CD4-positive, alpha-beta memory T cell (primary cell): ENCODE measurements around the gene TPM1. TPM values are rescaled to one million over a fixed set of nuclear protein-coding genes. Genes with fewer than 3 reads are reported as not detected.

Experiments used
- CTCF ChIA-PET: fragments of 350-600 bp; sonication (Branson Sonifier 250); formaldehyde crosslinking; loops from one replicate; lab custom pipeline; 2021; ENCODE audit warnings: inconsistent platforms; ENCODE audit not compliant: partially characterized antibody; lab: Charles Lee
- POLR2A ChIA-PET: fragments of 350-600 bp; sonication (Branson Sonifier 250); formaldehyde crosslinking; loops from one replicate; lab custom pipeline; 2021; ENCODE audit not compliant: partially characterized antibody; lab: Charles Lee
- DNase-seq, 5 donors: peaks; one replicate each; pipeline versions ENCODE4 v3.0.0 to v3.0.0-alpha.2; 2020 to 2022; ENCODE audit warnings: mixed read lengths in 1 of 5
- H3K27ac ChIP-seq: one replicate; pipeline ENCODE4 v1.7.0; 2013; ENCODE audit warnings: low read depth, low read length
- H3K27me3 ChIP-seq: 2 replicates; pipeline ENCODE4 v1.7.0; 2013; ENCODE audit warnings: mild to moderate bottlenecking, low read length, moderate library complexity; ENCODE audit not compliant: insufficient read depth
- H3K36me3 ChIP-seq: 2 replicates; pipeline ENCODE4 v1.7.0; 2013; ENCODE audit warnings: mild to moderate bottlenecking, low read length, moderate library complexity; ENCODE audit not compliant: insufficient read depth
- H3K4me1 ChIP-seq: 2 replicates; pipeline ENCODE4 v1.7.0; 2013; ENCODE audit warnings: mild to moderate bottlenecking, low read length, moderate library complexity; ENCODE audit not compliant: insufficient read depth
- H3K4me3 ChIP-seq, 2 donors: one replicate each; pipeline ENCODE4 v1.7.0; 2013; ENCODE audit warnings: low read length in 2 of 2, mild to moderate bottlenecking in 1 of 2
- H3K9me3 ChIP-seq, 2 donors: one replicate each; pipeline ENCODE4 v1.7.0; 2013; ENCODE audit warnings: low read length in 2 of 2, control low read depth in 1 of 2; ENCODE audit not compliant: control insufficient read depth in 1 of 2
- H3K27ac Mint-ChIP-seq, 7 donors: one replicate each; pipeline ENCODE4 v1.8.0; 2020 to 2021; ENCODE audit warnings: mixed read lengths in 7 of 7, mild to moderate bottlenecking in 6 of 7, inconsistent platforms in 3 of 7, moderate library complexity in 3 of 7
- H3K27me3 Mint-ChIP-seq, 2 donors: one replicate each; pipeline ENCODE4 v1.8.0; 2020 to 2021; ENCODE audit warnings: mixed read lengths in 2 of 2
- H3K36me3 Mint-ChIP-seq, 2 donors: one replicate each; pipeline ENCODE4 v1.8.0; 2020 to 2021; ENCODE audit warnings: mixed read lengths in 2 of 2, inconsistent platforms in 1 of 2, mild to moderate bottlenecking in 1 of 2
- H3K4me1 Mint-ChIP-seq, 4 donors: one replicate each; pipeline ENCODE4 v1.8.0; 2020 to 2021; ENCODE audit warnings: mixed read lengths in 4 of 4, mild to moderate bottlenecking in 1 of 4
- H3K4me3 Mint-ChIP-seq, 8 donors: one replicate each; pipeline ENCODE4 v1.8.0; 2020 to 2021; ENCODE audit warnings: mixed read lengths in 8 of 8, mild to moderate bottlenecking in 7 of 8, moderate library complexity in 6 of 8, inconsistent platforms in 3 of 8
- H3K9me3 Mint-ChIP-seq, 8 donors: one replicate each; pipeline ENCODE4 v1.8.0; 2020 to 2021; ENCODE audit warnings: mixed read lengths in 8 of 8, mild to moderate bottlenecking in 5 of 8, inconsistent platforms in 3 of 8, moderate library complexity in 1 of 8
- intact Hi-C: fragments of 100-400 bp; cut with micrococcal nuclease; formaldehyde crosslinking; loops from one replicate; pipeline ENCODE4 v1.15.1; 2023
- polyA plus RNA-seq, 2 donors: library from polyadenylated mRNA; unstranded; fragments of 300-500 nt; fragmentation: Illumina TruSeq; gene quantifications; one replicate each; pipeline ENCODE4 v1.2.3, GENCODE V29; 2021
- total RNA-seq, 2 experiments: library from RNA; stranded (reverse); gene quantifications; one replicate each; pipeline ENCODE4 v1.2.3, GENCODE V29; 2021

The TPM1 gene
- total and polyA plus RNA-seq, 4 experiments from 2014 or later: 8.5 to 29.4 (median 18.4) TPM

- Mint-ChIP-seq H3K4me1 (peaks cover 0 to 2% (median 0%) of the 10 kb centered on the region in 4 donors), H3K27ac (no peak overlapping the region), H3K27me3 (peaks cover 5 to 16% of the 10 kb centered on the region in 2 donors), H3K9me3 (no peaks in the 10 kb centered on the region), H3K36me3 (no peaks in the 10 kb centered on the region), H3K4me3 (no peak overlapping the region)
- CTCF ChIA-PET: interaction anchor here (1.2 kb wide), 1 partner anchor 16 kb away, joined by 3 read pairs; no protein-coding TSS in a partner anchor
- DNase-seq: no peak
- POLR2A ChIA-PET: no interaction called here
- H3K4me3 ChIP-seq: no peak overlapping the region
- no peaks in the 10 kb centered on the region for H3K36me3 ChIP-seq
- H3K27me3 ChIP-seq: no peaks in the 10 kb centered on the region
- intact Hi-C loops: no loop called here
- H3K4me1 ChIP-seq: no peaks in the 10 kb centered on the region
- H3K9me3 ChIP-seq: no peaks in the 10 kb centered on the region
- no peak overlapping the region for H3K27ac ChIP-seq
These were observed 67.4 kb downstream of the TPM1 start for GRCh38 chr15:63109920-63110319.

- H3K9me3 ChIP-seq: no peaks in the 10 kb centered on the region
- ChIA-PET POLR2A (no interaction called here), CTCF (interaction anchor here (0.7 to 1.2 kb wide), 2 partner anchors 16 to 64 kb away, joined by 3 read pairs; no protein-coding TSS in a partner anchor)
- no peaks in the 10 kb centered on the region for H3K9me3 Mint-ChIP-seq
- H3K4me1 ChIP-seq: no peaks in the 10 kb centered on the region
- H3K27ac Mint-ChIP-seq: no peak overlapping the region
- H3K27me3 Mint-ChIP-seq: peaks cover 1 to 13% of the 10 kb centered on the region in 2 donors
- no peaks in the 10 kb centered on the region for H3K36me3 Mint-ChIP-seq
- no peaks in the 10 kb centered on the region for H3K27me3 ChIP-seq
- intact Hi-C loops: no loop called here
- no peak overlapping the region for H3K27ac ChIP-seq
- no peak overlapping the region for H3K4me3 ChIP-seq
- DNase-seq: no peak
- no peak overlapping the region for H3K4me3 Mint-ChIP-seq
- H3K36me3 ChIP-seq: no peaks in the 10 kb centered on the region
- peaks cover 0 to 2% (median 0%) of the 10 kb centered on the region in 4 donors for H3K4me1 Mint-ChIP-seq
These were observed 68.0 kb downstream of the TPM1 start for GRCh38 chr15:63110428-63111026.

DNA sequence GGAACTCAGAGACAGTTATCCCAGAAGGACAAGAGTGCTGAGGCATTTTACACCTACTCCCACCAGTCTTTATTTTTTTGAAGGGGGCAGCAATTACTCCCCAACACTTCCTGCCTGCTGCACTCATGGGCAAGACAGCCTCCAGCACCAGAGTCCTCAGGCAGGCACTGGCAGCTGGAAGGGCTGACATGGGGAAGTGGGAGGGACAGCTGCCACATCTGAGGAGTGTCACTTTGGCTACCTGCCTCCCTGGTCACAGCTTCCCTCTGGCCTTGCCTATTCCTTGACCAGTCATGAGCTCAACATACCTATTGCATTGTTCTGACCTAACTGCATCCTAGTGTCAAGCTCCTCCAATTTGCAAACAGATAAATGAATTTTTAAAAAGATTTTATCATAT is 68.9 kb downstream of the TPM1 start:
- H3K36me3 Mint-ChIP-seq: no peaks in the 10 kb centered on the region
- POLR2A ChIA-PET: no interaction called here
- CTCF ChIA-PET: interaction anchor here (0.7 kb wide), 1 partner anchor 65 kb away, joined by 3 read pairs; no protein-coding TSS in a partner anchor

DNA sequence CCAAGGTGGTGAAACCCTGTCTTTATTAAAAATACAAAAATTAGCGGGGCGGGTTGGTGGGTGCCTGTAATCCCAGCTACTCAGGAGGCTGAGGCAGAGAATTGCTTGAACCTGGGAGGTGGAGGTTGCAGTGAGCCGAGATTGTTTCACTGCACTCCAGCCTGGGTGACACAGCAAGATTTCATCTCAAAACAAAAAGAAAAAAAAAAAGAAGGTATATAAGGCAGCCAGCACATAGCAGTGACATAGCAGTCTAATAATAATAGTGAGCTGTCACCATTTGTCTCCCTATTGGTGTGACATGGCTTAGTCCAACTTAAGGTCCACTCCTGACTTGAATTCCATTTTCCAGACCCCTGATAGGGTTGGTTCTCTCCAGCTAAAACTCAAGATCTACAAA is 70.3 kb downstream of the TPM1 start:
- H3K4me1 Mint-ChIP-seq: peaks cover 0 to 2% (median 0%) of the 10 kb centered on the region in 4 donors
- POLR2A ChIA-PET: no interaction called here
- CTCF ChIA-PET: no interaction called here

More for the DNA sequence above, 68.9 kb downstream of the TPM1 start:
- Mint-ChIP-seq H3K4me1 (peaks cover 0 to 2% (median 0%) of the 10 kb centered on the region in 4 donors), H3K27me3 (peaks cover 1 to 9% of the 10 kb centered on the region in 2 donors), H3K4me3 (no peak overlapping the region), H3K9me3 (no peaks in the 10 kb centered on the region), H3K27ac (no peak overlapping the region)
- no peaks in the 10 kb centered on the region for H3K4me1 ChIP-seq
- H3K9me3 ChIP-seq: no peaks in the 10 kb centered on the region
- H3K27me3 ChIP-seq: no peaks in the 10 kb centered on the region
- DNase-seq: no peak
- intact Hi-C loops: no loop called here
- no peaks in the 10 kb centered on the region for H3K36me3 ChIP-seq
- no peak overlapping the region for H3K4me3 ChIP-seq
- no peak overlapping the region for H3K27ac ChIP-seq

DNA sequence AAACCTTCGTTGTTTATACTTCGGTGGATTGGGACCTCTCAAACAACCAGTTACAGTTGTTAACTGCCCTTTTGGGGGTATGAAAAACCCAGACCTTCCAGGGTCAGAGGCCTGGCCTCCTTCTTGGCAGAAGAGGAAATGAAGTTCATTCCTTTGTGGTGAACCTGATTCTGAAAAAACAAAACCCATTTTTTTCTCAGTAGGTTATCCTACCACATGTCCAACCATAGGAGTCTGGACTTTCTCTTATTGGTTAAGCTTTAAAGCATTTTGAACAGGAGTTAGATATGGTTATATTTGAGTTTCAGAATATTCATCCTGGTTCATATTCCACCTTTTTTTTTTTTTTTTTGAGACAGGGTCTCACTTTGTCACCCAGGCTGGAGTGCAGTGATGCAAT is 71.9 kb downstream of the TPM1 start:
- Mint-ChIP-seq H3K27ac (no peak overlapping the region), H3K4me3 (no peak overlapping the region), H3K27me3 (no peaks in the 10 kb centered on the region), H3K36me3 (peaks cover under 1 to 3% of the 10 kb centered on the region in 2 donors), H3K9me3 (peaks cover 0 to 5% (median 4%) of the 10 kb centered on the region in 8 donors), H3K4me1 (peaks cover 0 to 2% (median 0%) of the 10 kb centered on the region in 4 donors)
- Histone ChIP-seq H3K4me3 (no peak overlapping the region), H3K4me1 (no peaks in the 10 kb centered on the region), H3K9me3 (peaks cover 0 to 7% of the 10 kb centered on the region in 2 donors), H3K27ac (no peak overlapping the region), H3K27me3 (no peaks in the 10 kb centered on the region), H3K36me3 (no peaks in the 10 kb centered on the region)
- intact Hi-C loops: no loop called here
- no peak for DNase-seq
- ChIA-PET CTCF (no interaction called here), POLR2A (no interaction called here)

More for the DNA sequence above, 70.3 kb downstream of the TPM1 start:
- no peak overlapping the region for H3K27ac Mint-ChIP-seq
- H3K27me3 Mint-ChIP-seq: peaks cover 1 to 5% of the 10 kb centered on the region in 2 donors
- Histone ChIP-seq H3K27ac (no peak overlapping the region), H3K27me3 (no peaks in the 10 kb centered on the region), H3K9me3 (no peaks in the 10 kb centered on the region), H3K4me3 (no peak overlapping the region), H3K4me1 (no peaks in the 10 kb centered on the region), H3K36me3 (no peaks in the 10 kb centered on the region)
- no peak for DNase-seq
- H3K9me3 Mint-ChIP-seq: no peaks in the 10 kb centered on the region
- no peak overlapping the region for H3K4me3 Mint-ChIP-seq
- H3K36me3 Mint-ChIP-seq: no peaks in the 10 kb centered on the region
- intact Hi-C loops: no loop called here

Other genes starting within 250 kb of the TPM1 start
- 10 to 100 TPM; 11.7 to 12.1 TPM for gene LACTB, start 79.1 kb downstream of the TPM1 start, total RNA-seq
- 10 to 100 TPM in 1 of 2 donors, 1 to 10 TPM in 1; 8.9 to 11.5 TPM for gene LACTB, start 79.1 kb downstream of the TPM1 start, polyA plus RNA-seq
- gene RPS27L, start 114.7 kb downstream of the TPM1 start, total RNA-seq: 100 to 1,000 TPM; 150 to 161 TPM
- gene RPS27L, start 114.7 kb downstream of the TPM1 start, polyA plus RNA-seq: 100 to 1,000 TPM; 187 to 211 TPM
- gene RAB8B, start 146.9 kb downstream of the TPM1 start, total RNA-seq: 10 to 100 TPM; 86.0 to 86.4 TPM
- gene RAB8B, start 146.9 kb downstream of the TPM1 start, polyA plus RNA-seq: 10 to 100 TPM; 35.1 to 58.3 TPM
- gene APH1B, start 234.9 kb downstream of the TPM1 start, total RNA-seq: 10 to 100 TPM; 23.0 to 28.4 TPM
- 10 to 100 TPM; 11.9 to 13.3 TPM for gene APH1B, start 234.9 kb downstream of the TPM1 start, polyA plus RNA-seq